H1 (cell line): ENCODE results near the gene TSC22D1. TPM values are rescaled to one million over a fixed set of nuclear protein-coding genes. Genes with fewer than 3 reads are reported as not detected.

Source experiments
- CTCF ChIA-PET: fragments of 300-600 bp; sonication (Branson Sonifier 250); formaldehyde crosslinking; loops from one replicate; lab custom pipeline; 2021; ENCODE audit not compliant: partially characterized antibody; lab: Charles Lee
- POLR2A ChIA-PET: fragments of 300-600 bp; sonication (Branson Sonifier 250); formaldehyde crosslinking; loops from one replicate; lab custom pipeline; 2021; ENCODE audit warnings: inconsistent platforms; ENCODE audit not compliant: partially characterized antibody; lab: Charles Lee
- DNase-seq, 2 experiments: peaks; one replicate each; pipeline versions ENCODE4 v3.0.0 to v3.0.0-alpha.2; 2010 to 2022; ENCODE audit warnings: low spot score in 2 of 2, low read depth in 1 of 2, mixed read lengths in 1 of 2
- FAIRE-seq: peaks from 2 replicates; lab custom pipeline; 2011; peaks lifted over from hg19 to GRCh38; lab: Jason Lieb, UNC
- H2AFZ ChIP-seq: 2 replicates; pipeline ENCODE4 v1.8.1; 2012; ENCODE audit warnings: low read length, inconsistent platforms
- H2AK5ac ChIP-seq: 2 replicates; pipeline ENCODE4 v1.6.1; 2013; ENCODE audit warnings: low read depth, low read length
- H2BK120ac ChIP-seq: replicated peaks from 2 replicates; pipeline ENCODE3; 2013; ENCODE audit warnings: low read depth, low read length, inconsistent platforms
- H2BK12ac ChIP-seq: 2 replicates; pipeline ENCODE4 v1.6.1; 2013; ENCODE audit warnings: low read depth, low read length
- H2BK15ac ChIP-seq: 2 replicates; pipeline ENCODE4 v1.6.1; 2013; ENCODE audit warnings: low read length
- H2BK20ac ChIP-seq: 2 replicates; pipeline ENCODE4 v1.6.1; 2013; ENCODE audit warnings: low read length
- H2BK5ac ChIP-seq: 2 replicates; pipeline ENCODE4 v1.6.1; 2013; ENCODE audit warnings: low read depth, low read length
- H3K14ac ChIP-seq: 2 replicates; pipeline ENCODE4 v1.6.1; 2013; ENCODE audit warnings: inconsistent platforms; ENCODE audit not compliant: insufficient read length
- H3K18ac ChIP-seq: 2 replicates; pipeline ENCODE4 v1.6.1; 2013; ENCODE audit warnings: low read length; ENCODE audit errors: extremely low read depth
- H3K23ac ChIP-seq: 2 replicates; pipeline ENCODE4 v1.6.1; 2013; ENCODE audit warnings: inconsistent platforms; ENCODE audit not compliant: insufficient read length
- H3K23me2 ChIP-seq: 2 replicates; pipeline ENCODE4 v1.6.1; 2013; ENCODE audit warnings: low read depth, low read length
- H3K27ac ChIP-seq: 2 replicates; pipeline ENCODE4 v1.6.1; 2011; ENCODE audit warnings: low read depth, low read length, inconsistent platforms
- H3K27me3 ChIP-seq, 4 experiments: replicated peaks in 1 of 4; 1 replicate in 1 of 4; 2 replicates in 3 of 4; pipeline versions ENCODE4 v1.6.1 to v1.8.1; 2011 to 2013; ENCODE audit warnings: low read length in 3 of 4, mild to moderate bottlenecking in 3 of 4, inconsistent platforms in 2 of 4, mixed read lengths in 2 of 4, moderate library complexity in 1 of 4; ENCODE audit not compliant: control insufficient read depth in 3 of 4, insufficient read depth in 3 of 4; ENCODE audit errors: extremely low read depth in 1 of 4
- H3K36me3 ChIP-seq, 4 experiments: 2 replicates each; pipeline versions ENCODE4 v1.6.1 to v1.8.1; 2011 to 2013; ENCODE audit warnings: mild to moderate bottlenecking in 4 of 4, low read length in 3 of 4, moderate library complexity in 2 of 4, control low read depth in 1 of 4, inconsistent platforms in 1 of 4; ENCODE audit not compliant: insufficient read depth in 4 of 4, control insufficient read depth in 2 of 4
- H3K4ac ChIP-seq: replicated peaks from 2 replicates; pipeline ENCODE3; 2013; ENCODE audit warnings: low read length, low read depth, mixed read lengths, inconsistent platforms; ENCODE audit not compliant: insufficient read length
- H3K4me1 ChIP-seq, 4 experiments: replicated peaks in 1 of 4; 1 replicate in 1 of 4; 2 replicates in 3 of 4; pipeline versions ENCODE4 v1.6.1 to v1.8.1; 2011 to 2013; ENCODE audit warnings: low read length in 3 of 4, inconsistent platforms in 2 of 4, mixed read lengths in 1 of 4; ENCODE audit not compliant: insufficient read depth in 4 of 4, control insufficient read depth in 3 of 4
- H3K4me2 ChIP-seq, 2 experiments: 2 replicates each; pipeline versions ENCODE4 v1.6.1 to v1.8.1; 2011 to 2013; ENCODE audit warnings: low read depth in 2 of 2, low read length in 2 of 2, control low read depth in 1 of 2, inconsistent platforms in 1 of 2, mild to moderate bottlenecking in 1 of 2; ENCODE audit not compliant: insufficient read depth in 1 of 2
- H3K4me3 ChIP-seq, 4 experiments: fragments of 200-600, 300-600 bp in 1 of 4; sonication (generic), shearing (Covaris generic), sonication (Bioruptor Twin) in 1 of 4; 2 replicates each; pipeline versions ENCODE4 v1.5.1 to v1.8.1; 2011 to 2016; ENCODE audit warnings: low read length in 4 of 4, low read depth in 3 of 4, control low read depth in 2 of 4, inconsistent platforms in 2 of 4, mild to moderate bottlenecking in 2 of 4, mixed read lengths in 1 of 4, moderate library complexity in 1 of 4; ENCODE audit not compliant: insufficient read depth in 2 of 4; ENCODE audit errors: extremely low read depth in 1 of 4
- H3K56ac ChIP-seq: replicated peaks from 2 replicates; pipeline ENCODE3; 2013; ENCODE audit warnings: low read depth, mild to moderate bottlenecking, mixed read lengths, low read length, inconsistent platforms; ENCODE audit not compliant: insufficient read length
- H3K79me1 ChIP-seq: 2 replicates; pipeline ENCODE4 v1.6.1; 2013; ENCODE audit warnings: low read depth, low read length, control low read depth
- H3K79me2 ChIP-seq, 2 experiments: 2 replicates each; pipeline versions ENCODE4 v1.6.1 to v1.8.1; 2012 to 2013; ENCODE audit warnings: low read length in 2 of 2, mild to moderate bottlenecking in 2 of 2, inconsistent platforms in 1 of 2; ENCODE audit not compliant: insufficient read depth in 2 of 2, control insufficient read depth in 1 of 2
- H3K9ac ChIP-seq, 4 experiments: replicated peaks in 1 of 4; 1 replicate in 1 of 4; 2 replicates in 3 of 4; pipeline versions ENCODE4 v1.6.1 to v1.8.1; 2011 to 2013; ENCODE audit warnings: low read depth in 3 of 4, low read length in 3 of 4, control low read depth in 2 of 4, mild to moderate bottlenecking in 2 of 4, moderate library complexity in 2 of 4, inconsistent platforms in 1 of 4; ENCODE audit errors: extremely low read depth in 1 of 4
- H3K9me3 ChIP-seq, 2 experiments: 2 replicates each; pipeline versions ENCODE4 v1.6.1 to v1.8.1; 2012 to 2013; ENCODE audit warnings: mild to moderate bottlenecking in 2 of 2, moderate library complexity in 2 of 2, control low read depth in 1 of 2, inconsistent platforms in 1 of 2, low read depth in 1 of 2, low read length in 1 of 2, mixed read lengths in 1 of 2; ENCODE audit not compliant: insufficient read depth in 2 of 2
- H4K20me1 ChIP-seq, 2 experiments: replicated peaks in 1 of 2; 2 replicates each; pipeline versions ENCODE3 to v1.8.1; 2011 to 2013; ENCODE audit warnings: inconsistent platforms in 2 of 2, low read length in 2 of 2, mild to moderate bottlenecking in 1 of 2; ENCODE audit not compliant: insufficient read depth in 2 of 2, control insufficient read depth in 1 of 2
- H4K5ac ChIP-seq: 2 replicates; pipeline ENCODE4 v1.6.1; 2013; ENCODE audit warnings: low read length, low read depth, mixed read lengths, inconsistent platforms; ENCODE audit not compliant: insufficient read length
- H4K8ac ChIP-seq: 2 replicates; pipeline ENCODE4 v1.8.0; 2013; ENCODE audit warnings: mild to moderate bottlenecking, moderate library complexity, low read length, inconsistent platforms; ENCODE audit not compliant: insufficient read depth; ENCODE audit errors: extremely low read depth
- H4K91ac ChIP-seq: replicated peaks from 2 replicates; pipeline ENCODE3; 2013; ENCODE audit warnings: low read length, mixed read lengths, inconsistent platforms; ENCODE audit not compliant: insufficient read length
- BACH1 ChIP-seq: IDR thresholded peaks from 2 replicates; pipeline ENCODE4 v1.6.1; 2012; ENCODE audit warnings: low read length, improper control_type of control experiment
- BRCA1 ChIP-seq: IDR thresholded peaks from 2 replicates; pipeline ENCODE4 v1.6.1; 2012; ENCODE audit warnings: low read depth, low read length, improper control_type of control experiment
- CEBPB ChIP-seq: IDR thresholded peaks from 2 replicates; pipeline ENCODE4 v1.6.1; 2012; ENCODE audit warnings: low read depth, low read length
- CHD2 ChIP-seq: IDR thresholded peaks from 2 replicates; pipeline ENCODE4 v1.6.1; 2012; ENCODE audit warnings: low read length, improper control_type of control experiment
- FOSL1 ChIP-seq: IDR thresholded peaks from 2 replicates; pipeline ENCODE4 v1.6.1; 2011; ENCODE audit warnings: mild to moderate bottlenecking, low read depth, low read length, moderate library complexity; ENCODE audit not compliant: insufficient read depth
- HDAC6 ChIP-seq: IDR thresholded peaks from one replicate; pipeline ENCODE4 v1.7.1; 2012; ENCODE audit warnings: low read depth, mild to moderate bottlenecking, inconsistent platforms, low read length, moderate library complexity
- KDM4A ChIP-seq: IDR thresholded peaks from one replicate; pipeline ENCODE4 v1.7.1; 2012; ENCODE audit warnings: low read depth, mild to moderate bottlenecking, moderate library complexity, low read length, inconsistent platforms; ENCODE audit not compliant: severe bottlenecking
- PHF8 ChIP-seq: fragments of 200-600 bp; sonication (generic); conservative IDR thresholded peaks from 2 replicates; pipeline ENCODE4 v1.7.1; 2012; ENCODE audit warnings: low read depth, mild to moderate bottlenecking, inconsistent platforms, low read length, moderate library complexity
- RBBP5 ChIP-seq: IDR thresholded peaks from 2 replicates; pipeline ENCODE4 v1.7.1; 2012; ENCODE audit warnings: low read depth, mild to moderate bottlenecking, inconsistent platforms, low read length, moderate library complexity, borderline replicate concordance
- RFX5 ChIP-seq: IDR thresholded peaks from 2 replicates; pipeline ENCODE4 v1.6.1; 2011; ENCODE audit warnings: low read depth, low read length, improper control_type of control experiment, borderline replicate concordance
- SAP30 ChIP-seq: fragments of 300-600 bp; sonication (generic); IDR thresholded peaks from 2 replicates; pipeline ENCODE4 v1.7.1; 2012; ENCODE audit warnings: low read length, moderate library complexity, mild to moderate bottlenecking, inconsistent platforms; ENCODE audit not compliant: insufficient read depth, insufficient replicate concordance
- SIN3A ChIP-seq, 2 experiments: IDR thresholded peaks in 1 of 2; conservative IDR thresholded peaks in 1 of 2; 2 replicates each; pipeline ENCODE4 v1.6.1; 2011 to 2012; ENCODE audit warnings: low read length in 2 of 2, improper control_type of control experiment in 1 of 2, low read depth in 1 of 2, mild to moderate bottlenecking in 1 of 2
- SP1 ChIP-seq: IDR thresholded peaks from 2 replicates; pipeline ENCODE4 v1.6.1; 2011; ENCODE audit warnings: low read depth, low read length
- SP4 ChIP-seq: IDR thresholded peaks from 2 replicates; pipeline ENCODE4 v1.6.1; 2012; ENCODE audit warnings: low read length, inconsistent platforms
- WGBS, 2 experiments: shearing (Covaris generic) in 1 of 2; methylation state at CpG; one replicate each; pipeline versions ENCODE4 v1.1.6 to v1.1.7; 2013 to 2015; ENCODE audit warnings: low lambda C conversion rate in 2 of 2, mixed read lengths in 2 of 2, inconsistent platforms in 1 of 2, low coverage in 1 of 2, missing lambda C conversion rate in 1 of 2; ENCODE audit not compliant: insufficient replicate concordance in 2 of 2, insufficient coverage in 1 of 2, insufficient read length in 1 of 2; ENCODE audit errors: extremely low coverage in 1 of 2, missing lambda C conversion rate in 1 of 2; 5-methylcytosine and 5-hydroxymethylcytosine counted together
- polyA plus RNA-seq, 7 experiments: library from polyadenylated mRNA; depleted of rRNA in 3 of 7; stranded (reverse) in 5 of 7; unstranded in 2 of 7; fragments of >200 nt in 5 of 7; fragments of 200-250 nt in 2 of 7; gene quantifications; 1 replicate in 5 of 7; 2 replicates in 1 of 7; 4 replicates in 1 of 7; pipeline versions ENCODE4 v1.2.1 to v1.2.3, GENCODE V29; 2011 to 2013; ENCODE audit warnings: missing spikeins in 2 of 7, mixed read lengths in 2 of 7
- total RNA-seq: library from RNA; stranded (reverse); fragmentation: NEBNext Ultra II Directional; extraction: Animal tissue kit (Norgen Biotek cat#: 25700); gene quantifications from 2 replicates; pipeline ENCODE4 v1.2.1, GENCODE V29; 2021

Gene TSC22D1
- total and polyA plus RNA-seq, 2 of the 8 experiments (the other 6 are each of a cell fraction or from before 2014, with no cell fraction given) = 52.6 to 80.9 TPM

- Histone ChIP-seq H3K36me3 (peaks cover 0 to 10% (median 0%) of the 10 kb centered on the region in 4 experiments; a peak in 1 of 8 replicates), H2AK5ac (no peak overlapping the region), H2AFZ (no peak overlapping the region), H3K56ac (no peak overlapping the region), H2BK20ac (no peak overlapping the region), H4K8ac (no peak overlapping the region), H4K91ac (no peak overlapping the region), H2BK15ac (no peak overlapping the region), H3K18ac (no peak overlapping the region), H3K9me3 (no peaks in the 10 kb centered on the region), H2BK5ac (no peak overlapping the region), H4K20me1 (peaks cover 0 to 5% of the 10 kb centered on the region in 2 experiments), H2BK12ac (no peak overlapping the region), H3K4me2 (no peak overlapping the region), H3K79me2 (peaks cover 0 to 93% of the 10 kb centered on the region in 2 experiments; a peak in 3 of 4 replicates), H3K27ac (no peak overlapping the region), H3K4me3 (no peak overlapping the region), H2BK120ac (no peak overlapping the region), H3K79me1 (peaks cover 2% of the 10 kb centered on the region; the same call in 1 of the 2 replicates), H3K23ac (no peak overlapping the region), H3K14ac (no peak overlapping the region), H3K4me1 (0 out of 7 replicates have a peak, but pooled peaks cover 0 to 2% (median 0%) of the 10 kb centered on the region in 4 experiments), H3K9ac (no peak overlapping the region), H3K23me2 (no peaks in the 10 kb centered on the region), H3K4ac (no peak overlapping the region), H4K5ac (no peak overlapping the region), H3K27me3 (no peaks in the 10 kb centered on the region)
- FAIRE-seq (no peak), DNase-seq (no peak)
- ChIA-PET CTCF (interaction anchor here (1.3 kb wide), 1 partner anchor 322 kb away, joined by 4 read pairs; no protein-coding TSS in a partner anchor), POLR2A (interaction anchor here (1.1 kb wide), 1 partner anchor 11 kb away, joined by 3 read pairs; no protein-coding TSS in a partner anchor)
- 90% methylated on average over 12 of the region's 12 CpGs; no CpG with 5 or more reads in 1 of the 2 experiments for WGBS, 2 experiments
- TF ChIP-seq HDAC6 = no peak
- TF ChIP-seq BRCA1 = no peak
- no peak for TF ChIP-seq FOSL1
- TF ChIP-seq RFX5 = no peak
- TF ChIP-seq SAP30 = no peak
- no peak for TF ChIP-seq SP4
- no peak for TF ChIP-seq BACH1
- TF ChIP-seq SIN3A (conservative IDR thresholded peaks at IDR 0.05 in 1 of 2, IDR thresholded peaks at IDR 0.05 in 1 of 2; ENCODE audit: low read depth in 1 of 2, low read length in 2 of 2) = no peak
- TF ChIP-seq CEBPB = no peak
- no peak for TF ChIP-seq SP1
- TF ChIP-seq KDM4A = no peak
- no peak for TF ChIP-seq RBBP5
- no peak for TF ChIP-seq PHF8
- TF ChIP-seq CHD2 = no peak
Measured at GRCh38 chr13:44555207-44555606, 20.9 kb downstream of the TSC22D1 start.
